Neutrophil (primary cell): Measurements from ENCODE around the gene NET1.

ENCODE experiments used
- H3K27ac ChIP-seq: fragments of 200-600 bp; sonication (generic); 2 replicates; pipeline ENCODE4 v1.5.1; 2016; ENCODE audit warnings: mild to moderate bottlenecking, moderate library complexity
- H3K27me3 ChIP-seq: fragments of 200-600 bp; sonication (generic); 2 replicates; pipeline ENCODE4 v1.6.0; 2016; ENCODE audit warnings: mild to moderate bottlenecking
- H3K36me3 ChIP-seq: fragments of 200-600 bp; sonication (generic); 2 replicates; pipeline ENCODE4 v1.5.1; 2017
- H3K4me1 ChIP-seq, 2 experiments: fragments of 200-600 bp in 1 of 2; sonication (generic) in 1 of 2; 1 replicate in 1 of 2; 2 replicates in 1 of 2; pipeline versions ENCODE4 v1.5.1 to v1.6.1; 2013 to 2016; ENCODE audit warnings: low read depth in 1 of 2, low read length in 1 of 2, mild to moderate bottlenecking in 1 of 2, moderate library complexity in 1 of 2; ENCODE audit not compliant: control insufficient read depth in 1 of 2, insufficient read depth in 1 of 2
- H3K4me3 ChIP-seq, 2 experiments: fragments of 200-600 bp in 1 of 2; sonication (generic) in 1 of 2; 1 replicate in 1 of 2; 2 replicates in 1 of 2; pipeline ENCODE4 v1.5.1; 2013 to 2016; ENCODE audit warnings: low read depth in 1 of 2, low read length in 1 of 2, mild to moderate bottlenecking in 1 of 2, moderate library complexity in 1 of 2
- H3K9me3 ChIP-seq: fragments of 200-600 bp; sonication (generic); 2 replicates; pipeline ENCODE4 v1.5.1; 2016
- CTCF ChIP-seq: fragments of 200-600 bp; sonication (generic); IDR thresholded peaks from 2 replicates; pipeline ENCODE4 v1.5.1; 2016; ENCODE audit warnings: antibody characterized with exemption

NET1 gene

GRCh38 chr10:5442065-5442989 is 30.0 kb downstream of the NET1 start:
- peak; percentile 74 for TF ChIP-seq CTCF
- Histone ChIP-seq H3K9me3 (no peaks in the 10 kb centered on the region), H3K4me1 (peaks cover 12 to 14% of the 10 kb centered on the region in 2 experiments), H3K27ac (no peak overlapping the region), H3K36me3 (no peaks in the 10 kb centered on the region), H3K27me3 (no peaks in the 10 kb centered on the region), H3K4me3 (no peak overlapping the region)

- no peak overlapping the region for H3K27ac ChIP-seq
- H3K36me3 ChIP-seq: no peaks in the 10 kb centered on the region
- no peak for TF ChIP-seq CTCF
- no peaks in the 10 kb centered on the region for H3K9me3 ChIP-seq
- H3K27me3 ChIP-seq: no peaks in the 10 kb centered on the region
- H3K4me1 ChIP-seq: peaks cover 12 to 20% of the 10 kb centered on the region in 2 experiments
- no peak overlapping the region for H3K4me3 ChIP-seq
Observed at GRCh38 chr10:5442990-5443370, 30.6 kb downstream of the NET1 start.

- Histone ChIP-seq H3K4me1 (peaks cover 12 to 20% of the 10 kb centered on the region in 2 experiments), H3K27ac (no peak overlapping the region)
- no peak for TF ChIP-seq CTCF
Observed at GRCh38 chr10:5443429-5443828, 31.1 kb downstream of the NET1 start.

GRCh38 chr10:5445006-5445405 is 32.6 kb downstream of the NET1 start:
- TF ChIP-seq CTCF: no peak
- H3K4me1 ChIP-seq: peaks cover 12 to 20% of the 10 kb centered on the region in 2 experiments
- H3K4me3 ChIP-seq: no peak overlapping the region
- no peak overlapping the region for H3K27ac ChIP-seq
- no peaks in the 10 kb centered on the region for H3K36me3 ChIP-seq
- H3K27me3 ChIP-seq: no peaks in the 10 kb centered on the region
- H3K9me3 ChIP-seq: no peaks in the 10 kb centered on the region

More at GRCh38 chr10:5443429-5443828, 31.1 kb downstream of the NET1 start:
- Histone ChIP-seq H3K36me3 (no peaks in the 10 kb centered on the region), H3K27me3 (no peaks in the 10 kb centered on the region), H3K4me3 (no peak overlapping the region), H3K9me3 (no peaks in the 10 kb centered on the region)

GRCh38 chr10:5446390-5446926 is 34.1 kb downstream of the NET1 start:
- Histone ChIP-seq H3K4me3 (peak overlapping the region; percentile 52), H3K36me3 (no peaks in the 10 kb centered on the region), H3K9me3 (no peaks in the 10 kb centered on the region), H3K4me1 (peaks cover 12 to 20% of the 10 kb centered on the region in 2 experiments), H3K27ac (no peak overlapping the region), H3K27me3 (no peaks in the 10 kb centered on the region)
- no peak for TF ChIP-seq CTCF
